Esophagus squamous epithelium (tissue), 5 donors: Measurements from ENCODE around the gene NFIL3. TPM values are rescaled to one million over a fixed set of nuclear protein-coding genes. Genes with fewer than 3 reads are reported as not detected.
A peak's percentile ranks its signal among the peaks of the same experiment; 100 is the strongest.

Experiments
- DNase-seq: peaks from one replicate; lab custom pipeline; 2025; lab: John Stamatoyannopoulos, UW
- H3K27ac ChIP-seq, 4 donors: fragments of 200-600 bp; sonication (generic); one replicate each; pipeline ENCODE4 v1.5.1; 2016 to 2019; ENCODE audit warnings: mild to moderate bottlenecking in 1 of 4
- H3K27me3 ChIP-seq, 4 donors: fragments of 200-600 bp; sonication (generic); 1 replicate in 3 of 4; 2 replicates in 1 of 4; pipeline versions ENCODE4 v1.5.1 to v1.6.0; 2017 to 2021; ENCODE audit warnings: antibody characterized with exemption in 1 of 4
- H3K36me3 ChIP-seq, 3 donors: fragments of 200-600 bp; sonication (generic); one replicate each; pipeline ENCODE4 v1.5.1; 2016 to 2019
- H3K4me1 ChIP-seq, 3 donors: fragments of 200-600 bp; sonication (generic); one replicate each; pipeline ENCODE4 v1.5.1; 2017 to 2019
- H3K4me3 ChIP-seq, 4 donors: fragments of 200-600 bp; sonication (generic); 1 replicate in 3 of 4; 2 replicates in 1 of 4; pipeline ENCODE4 v1.5.1; 2016 to 2019; ENCODE audit warnings: mild to moderate bottlenecking in 2 of 4, moderate library complexity in 1 of 4
- H3K9me3 ChIP-seq, 3 donors: fragments of 200-600 bp; sonication (generic); one replicate each; pipeline ENCODE4 v1.5.1; 2016 to 2019
- CTCF ChIP-seq, 6 experiments: fragments of 450-650 bp in 4 of 6; fragments of 200-600 bp in 2 of 6; sonication (generic) in 2 of 6; IDR thresholded peaks; one replicate each; pipeline ENCODE4 v1.5.1; 2016 to 2019; ENCODE audit warnings: antibody characterized with exemption in 6 of 6, mild to moderate bottlenecking in 4 of 6, moderate library complexity in 4 of 6
- POLR2A ChIP-seq, 4 donors: fragments of 450-650 bp; IDR thresholded peaks; one replicate each; pipeline ENCODE4 v1.6.1; 2017; ENCODE audit warnings: antibody characterized with exemption in 4 of 4, mild to moderate bottlenecking in 4 of 4, moderate library complexity in 3 of 4
- WGBS, 2 donors: methylation state at CpG; one replicate each; pipeline ENCODE4 v1.1.5; 2018; 5-methylcytosine and 5-hydroxymethylcytosine counted together
- intact Hi-C: fragments of 100-400 bp; cut with DNase I; formaldehyde crosslinking; loops from one replicate; pipeline ENCODE4 v1.15.0; 2022
- total RNA-seq, 4 donors: library from RNA; depleted of rRNA; stranded (reverse); fragments of >200 nt; gene quantifications; one replicate each; pipeline ENCODE4 v1.1.0, GENCODE V29; 2016
- donor health status: DM: yes; HTN: yes; CAD: no.

Gene NFIL3
- total RNA-seq, 4 donors from 2014 or later = 5.6 to 21.2 (median 16.3) TPM

- Histone ChIP-seq H3K36me3 (no peaks in the 10 kb centered on the region), H3K27me3 (peaks cover 0 to 7% (median 0%) of the 10 kb centered on the region in 4 donors), H3K9me3 (no peaks in the 10 kb centered on the region), H3K4me1 (peaks cover 6 to 75% (median 14%) of the 10 kb centered on the region in 3 donors), H3K4me3 (peak overlapping the region in 2 of 4 donors; percentile 7 to 45), H3K27ac (peak overlapping the region in 3 of 4 donors; percentile 40 to 83 (median 58))
- intact Hi-C loops = loop anchor here (10.0 kb wide), 1 partner anchor 105 kb away; no protein-coding TSS in a partner anchor
- 39 to 48% methylated on average over 10 of the region's 10 CpGs for WGBS, 2 donors
- TF ChIP-seq CTCF (IDR thresholded peaks at IDR 0.05) (no peak), POLR2A (IDR thresholded peaks at IDR 0.05) (peak in 1 of 4 donors; percentile 43)
- DNase-seq = no peak
Measured at GRCh38 chr9:91419222-91420191, 4.1 kb downstream of the NFIL3 start.

GRCh38 chr9:91418215-91418610 lies 5.4 kb downstream of the NFIL3 start:
- Histone ChIP-seq H3K27ac (peak overlapping the region in 1 of 4 donors; percentile 11), H3K9me3 (no peaks in the 10 kb centered on the region)

GRCh38 chr9:91417602-91418214 lies 5.9 kb downstream of the NFIL3 start:
- intact Hi-C loops = loop anchor here (10.0 kb wide), 1 partner anchor 103 kb away; no protein-coding TSS in a partner anchor
- peak overlapping the region in 2 of 4 donors; percentile 11 to 42 for H3K27ac ChIP-seq
- TF ChIP-seq CTCF (IDR thresholded peaks at IDR 0.05) (no peak), POLR2A (IDR thresholded peaks at IDR 0.05) (no peak)
- peaks cover 6 to 78% (median 14%) of the 10 kb centered on the region in 3 donors for H3K4me1 ChIP-seq
- no peaks in the 10 kb centered on the region for H3K36me3 ChIP-seq
- H3K9me3 ChIP-seq = no peaks in the 10 kb centered on the region
- H3K4me3 ChIP-seq = no peak overlapping the region
- no peak for DNase-seq
- peaks cover 0 to 7% (median 0%) of the 10 kb centered on the region in 4 donors for H3K27me3 ChIP-seq
- WGBS, 2 donors = 68 to 69% methylated on average over 9 of the region's 9 CpGs

More at GRCh38 chr9:91418215-91418610, 5.4 kb downstream of the NFIL3 start:
- intact Hi-C loops = loop anchor here (10.0 kb wide), 1 partner anchor 103 kb away; no protein-coding TSS in a partner anchor
- DNase-seq = no peak
- H3K36me3 ChIP-seq = no peaks in the 10 kb centered on the region
- no peak overlapping the region for H3K4me3 ChIP-seq
- H3K4me1 ChIP-seq = peaks cover 6 to 78% (median 14%) of the 10 kb centered on the region in 3 donors
- no peak for TF ChIP-seq CTCF (IDR thresholded peaks at IDR 0.05)
- no peak for TF ChIP-seq POLR2A (IDR thresholded peaks at IDR 0.05)
- H3K27me3 ChIP-seq = peaks cover 0 to 7% (median 0%) of the 10 kb centered on the region in 4 donors

- Histone ChIP-seq H3K27ac (no peak overlapping the region), H3K4me3 (no peak overlapping the region), H3K9me3 (no peaks in the 10 kb centered on the region), H3K4me1 (peaks cover 6 to 66% (median 17%) of the 10 kb centered on the region in 3 donors), H3K27me3 (peaks cover 0 to 4% (median 0%) of the 10 kb centered on the region in 4 donors), H3K36me3 (no peaks in the 10 kb centered on the region)
- TF ChIP-seq POLR2A (IDR thresholded peaks at IDR 0.05) = no peak
- TF ChIP-seq CTCF (IDR thresholded peaks at IDR 0.05) = no peak
- WGBS, 2 donors = 48 to 51% methylated on average over 4 of the region's 4 CpGs
- intact Hi-C loops = loop anchor here (10.0 kb wide), 1 partner anchor 101 kb away; no protein-coding TSS in a partner anchor
- no peak for DNase-seq
Measured at GRCh38 chr9:91416096-91416712, 7.4 kb downstream of the NFIL3 start.
